ENCODE data around the gene DLST.

GRCh38 chr14:74832849-74833248, 48.9 kb upstream of the DLST start:
- TF ChIP-seq CTCF (conservative IDR thresholded peaks at IDR 0.05; ENCODE audit: low read length) = no peak
- TF ChIP-seq EZH2phosphoT487 (IDR thresholded peaks at IDR 0.05; ENCODE audit: borderline replicate concordance) = no peak

Measured in Loucy (cell line).